Measurements from ENCODE around the gene SULT1C4.
"Not testable (repeated sequence)": the region's sequence is repeated elsewhere in the genome, so short reads cannot be mapped to it uniquely, and the experiment has no call there.

SULT1C4 gene

DNA sequence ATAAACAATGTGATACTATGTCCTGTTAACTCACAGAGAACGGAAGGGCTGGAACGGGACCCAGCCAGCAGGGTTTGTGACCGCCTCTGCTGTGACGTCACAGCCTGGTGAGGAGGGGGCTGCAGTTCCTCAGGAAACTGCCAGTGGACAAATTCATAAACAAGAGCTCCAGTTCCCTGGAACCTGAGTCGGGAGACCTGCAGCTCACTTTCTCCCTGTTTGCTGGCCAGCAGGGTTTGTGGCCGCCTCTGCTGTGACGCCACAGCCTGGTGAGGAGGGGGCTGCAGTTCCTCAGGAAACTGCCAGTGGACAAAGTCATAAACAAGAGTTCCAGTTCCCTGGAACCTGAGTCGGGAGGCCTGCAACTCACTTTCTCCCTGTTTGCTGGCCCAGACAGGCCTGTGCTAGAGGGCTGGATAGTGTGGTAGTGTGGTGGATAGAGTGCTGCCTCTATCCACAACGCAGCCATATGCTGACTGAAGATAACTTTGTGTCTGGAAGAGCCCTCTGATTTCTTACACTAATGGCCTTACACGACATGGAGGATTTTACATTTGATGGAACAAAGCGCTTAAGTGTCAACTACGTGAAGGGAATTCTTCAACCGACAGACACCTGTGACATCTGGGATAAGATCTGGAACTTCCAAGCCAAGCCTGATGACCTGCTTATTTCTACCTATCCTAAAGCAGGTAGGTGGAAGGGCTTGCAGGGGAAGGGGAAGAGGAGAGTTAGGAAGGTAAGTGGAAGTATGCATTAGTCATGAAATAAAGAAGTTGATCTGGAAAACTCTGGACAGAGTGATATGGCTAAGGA lies at the start of gene SULT1C4:
TSS of gene SULT1C4 (plus strand) at position 140 of the 816 bp plus-strand sequence. CDS start at position 524, 384 bp downstream.
- no peak for DNase-seq (ENCODE audit: low read depth in 2 of 2)

DNA sequence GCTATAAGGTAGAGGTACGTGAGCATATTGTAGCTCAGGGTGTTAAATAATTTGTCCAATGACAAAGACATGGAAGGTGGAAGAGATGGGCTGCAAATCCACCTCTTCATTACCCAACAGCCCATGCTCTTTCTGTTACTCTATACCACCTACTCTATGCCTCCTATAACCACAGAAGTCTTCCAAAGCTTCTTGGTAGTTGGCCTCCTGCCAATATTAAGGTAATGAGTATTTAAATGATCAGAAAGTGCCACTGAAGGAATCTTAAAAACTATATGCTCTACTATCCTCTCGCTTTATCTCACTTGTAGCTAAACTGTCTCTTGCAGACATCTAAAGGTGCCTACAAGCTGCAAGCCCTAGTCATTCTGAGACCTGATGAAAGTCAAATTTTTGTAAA lies 48.0 kb upstream of the SULT1C4 start:
- DNase-seq (ENCODE audit: low read depth in 2 of 2) = no peak

GRCh38 chr2:108330979-108331378 lies 46.8 kb upstream of the SULT1C4 start:
- DNase-seq (ENCODE audit: low read depth in 2 of 2) = no peak

DNA sequence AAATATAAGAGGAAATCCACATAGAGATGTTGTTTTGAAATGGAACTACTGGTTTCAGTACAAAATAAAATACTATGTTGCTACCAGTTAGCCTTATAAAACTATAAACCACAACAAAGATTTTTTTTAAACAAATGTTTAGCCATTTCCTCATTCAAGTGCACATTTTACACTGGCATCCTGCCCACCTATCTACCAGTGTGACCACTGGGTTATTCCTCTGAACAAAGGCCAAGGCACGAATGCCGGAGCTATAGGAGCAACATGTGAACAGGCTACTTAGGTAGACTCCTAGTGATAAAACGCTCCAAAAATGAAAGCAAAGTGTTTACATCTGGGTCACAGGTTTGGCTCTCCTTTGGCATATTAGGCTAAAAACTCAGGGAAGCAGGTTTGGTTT lies 31.8 kb upstream of the SULT1C4 start:
- DNase-seq (ENCODE audit: low read depth in 2 of 2) = no peak

- DNase-seq (ENCODE audit: low read depth in 2 of 2) = no peak
These were observed 30.9 kb upstream of the SULT1C4 start for GRCh38 chr2:108346827-108347226.

GRCh38 chr2:108347786-108348185 lies 30.0 kb upstream of the SULT1C4 start:
- no peak for DNase-seq (ENCODE audit: low read depth in 2 of 2)

DNA sequence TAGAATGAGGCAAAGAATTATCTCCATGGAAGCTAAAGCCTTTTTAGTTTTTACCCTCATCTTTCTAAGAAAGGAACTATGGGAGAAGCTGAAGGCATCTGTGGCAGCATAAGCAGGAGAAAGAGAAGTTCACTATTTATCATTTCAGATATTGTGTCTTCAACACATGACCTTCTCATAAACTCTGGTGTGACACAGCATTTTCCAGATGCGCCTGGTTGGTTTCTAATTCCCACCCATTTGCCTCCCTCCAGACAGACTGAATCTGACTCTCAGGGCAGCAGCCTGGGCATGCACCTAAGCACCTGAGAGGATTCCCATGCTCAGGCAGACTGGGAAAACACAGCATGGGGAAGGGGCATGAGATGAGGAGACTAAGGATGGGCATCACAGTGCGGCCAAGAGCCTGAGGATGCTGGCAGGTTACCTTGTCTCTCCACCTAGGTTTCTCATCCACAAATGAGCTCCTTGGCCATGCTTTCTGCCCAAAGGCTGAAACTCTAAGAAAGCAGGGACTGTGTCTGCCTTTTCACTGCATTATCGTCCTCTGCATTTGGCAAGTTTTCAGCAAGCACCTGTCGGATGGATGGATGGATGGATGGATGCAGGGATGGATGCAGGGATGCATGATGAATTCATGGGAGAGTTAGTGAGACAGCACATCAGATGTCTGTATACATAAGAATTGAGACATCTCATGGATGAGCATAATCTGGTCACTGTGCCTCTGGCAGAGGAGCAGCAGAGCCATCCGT lies 28.8 kb upstream of the SULT1C4 start:
- DNase-seq (ENCODE audit: low read depth in 2 of 2) = no peak

DNA sequence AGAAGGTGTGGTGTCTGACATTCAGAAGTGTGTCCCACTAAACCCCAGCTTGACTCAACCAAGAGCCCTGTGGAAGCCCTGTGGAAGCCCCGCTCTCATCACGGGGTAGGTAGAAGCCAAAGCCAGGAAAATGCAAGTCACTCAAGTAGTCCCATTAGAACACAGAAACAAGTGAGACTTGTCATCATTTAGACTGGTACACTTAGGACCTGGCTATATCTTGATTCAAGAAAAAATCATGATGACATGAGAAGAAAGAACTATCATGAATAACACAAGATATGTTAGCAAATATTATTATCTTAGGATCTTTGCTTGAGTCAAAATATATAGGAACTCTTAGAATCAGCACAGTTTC lies 28.2 kb upstream of the SULT1C4 start:
- DNase-seq (ENCODE audit: low read depth in 2 of 2) = no peak

- DNase-seq (ENCODE audit: low read depth in 2 of 2) = no peak
These were observed 25.9 kb upstream of the SULT1C4 start for GRCh38 chr2:108351889-108352288.

DNA sequence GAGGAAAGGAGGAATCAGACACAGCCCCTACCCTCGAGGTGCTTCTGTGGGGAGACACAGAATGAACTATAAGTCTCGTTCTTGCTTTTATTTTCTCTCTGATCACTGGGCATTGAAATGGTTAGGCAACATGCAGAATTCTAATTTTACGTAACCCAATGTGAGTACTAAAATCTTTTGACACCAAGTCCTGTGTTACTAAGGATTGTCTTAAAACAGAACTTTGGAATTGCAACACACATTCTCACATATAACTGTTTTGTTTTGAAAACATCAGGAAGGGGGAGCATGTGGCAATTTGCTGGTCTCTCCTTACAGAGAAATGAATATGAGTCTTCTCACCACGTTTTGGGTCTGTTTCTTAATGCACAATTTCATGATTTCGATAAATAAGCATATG lies 23.6 kb upstream of the SULT1C4 start:
- no peak for DNase-seq (ENCODE audit: low read depth in 2 of 2)

DNA sequence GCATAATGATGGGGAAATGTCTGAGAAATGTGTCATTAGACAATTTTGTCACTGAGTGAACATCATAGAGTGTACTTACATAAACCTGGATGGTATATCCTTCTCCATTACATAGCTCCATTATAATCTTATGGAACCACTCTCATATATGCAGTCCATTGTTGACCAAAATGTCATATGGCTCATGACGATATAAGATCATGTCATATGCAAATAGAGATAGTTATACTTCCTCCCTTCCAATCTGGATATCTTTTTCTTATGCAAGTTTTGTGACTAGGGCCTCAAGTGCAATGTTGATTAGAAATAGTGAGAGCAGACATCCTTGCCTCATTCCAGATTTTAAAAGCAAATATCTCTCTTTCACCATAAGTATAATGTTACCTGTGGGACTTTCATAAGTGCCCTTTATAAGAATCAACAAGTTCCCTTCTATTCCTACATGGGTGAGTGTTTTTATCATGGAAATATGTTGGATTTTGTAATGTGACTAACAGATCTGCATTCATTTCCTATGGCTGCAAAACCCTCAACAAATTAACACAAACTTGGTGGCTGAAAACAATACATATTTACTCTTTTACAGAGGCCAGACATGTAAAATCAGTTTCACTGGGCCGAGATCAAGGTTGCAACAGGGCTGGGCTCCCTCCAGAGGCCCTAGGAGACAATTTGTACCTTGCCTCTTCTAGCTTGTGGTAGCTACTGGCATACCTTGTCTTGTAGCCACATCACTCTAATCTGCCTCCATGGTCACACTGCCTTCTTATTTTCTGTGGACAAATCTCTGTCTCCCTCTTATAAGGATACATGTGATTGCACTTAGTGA lies 21.6 kb upstream of the SULT1C4 start:
- no peak for DNase-seq (ENCODE audit: low read depth in 2 of 2)

GRCh38 chr2:108359336-108359735 lies 18.4 kb upstream of the SULT1C4 start:
- not testable (repeated sequence) for DNase-seq (ENCODE audit: low read depth in 2 of 2)

- no peak for DNase-seq (ENCODE audit: low read depth in 2 of 2)
These were observed 16.8 kb upstream of the SULT1C4 start for GRCh38 chr2:108360776-108361468.

DNA sequence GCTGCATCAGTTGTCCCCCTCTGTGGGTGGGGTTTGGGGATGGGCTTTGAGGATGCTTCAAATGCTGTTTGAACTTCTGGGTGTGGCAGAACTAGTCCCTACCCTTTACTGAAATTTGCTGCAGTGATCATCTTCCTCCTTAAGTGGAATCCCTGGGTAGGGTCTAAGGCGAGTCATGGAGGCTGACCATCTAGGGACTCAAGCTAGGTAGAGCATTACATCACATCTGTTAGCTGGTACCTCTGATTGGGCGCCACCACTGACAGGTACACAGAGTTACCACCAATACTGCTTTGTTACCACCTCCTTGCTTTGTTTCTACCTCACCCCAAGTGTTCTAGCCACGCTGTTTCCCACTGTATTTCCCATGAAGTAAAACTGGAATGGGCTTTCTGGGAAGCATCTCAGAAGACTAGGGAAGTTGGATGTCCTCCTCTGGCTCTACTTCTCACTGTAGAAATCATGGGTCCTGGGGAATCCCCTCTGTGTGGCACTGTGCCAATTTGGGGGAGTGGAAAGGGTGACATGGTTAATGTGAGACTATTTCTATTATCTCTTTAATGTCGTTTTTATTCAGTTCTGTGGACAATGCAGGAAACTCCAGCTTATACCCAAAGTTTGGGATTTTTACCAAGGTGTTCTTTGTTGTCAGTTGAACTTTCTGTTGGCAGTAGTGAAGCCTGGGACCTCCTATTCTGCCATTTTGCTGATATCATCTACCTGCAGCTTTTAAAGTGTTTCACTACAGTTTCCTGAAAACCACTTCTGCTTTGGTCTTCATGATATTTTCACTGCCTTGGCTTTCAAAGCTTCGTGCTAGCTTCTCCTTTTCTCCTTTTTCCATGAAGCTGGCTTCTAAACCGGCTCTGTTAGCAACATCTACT lies 14.5 kb upstream of the SULT1C4 start:
- DNase-seq (ENCODE audit: low read depth in 2 of 2) = no peak

DNA sequence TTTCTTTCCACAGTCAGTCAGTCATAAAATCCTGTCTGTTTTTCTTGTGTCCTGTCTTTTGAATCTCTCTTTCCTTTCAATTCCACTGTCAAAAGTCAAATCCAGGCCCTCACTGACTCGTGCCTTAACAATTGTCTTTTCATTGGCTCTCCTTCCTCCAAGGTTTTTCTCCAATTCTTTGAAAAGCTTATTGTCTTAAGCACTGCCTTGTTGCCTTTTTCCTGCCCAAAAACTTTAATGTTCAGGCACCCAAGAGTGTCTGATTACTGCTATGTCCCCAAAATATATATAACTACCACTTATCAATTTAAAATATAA lies 13.9 kb upstream of the SULT1C4 start:
- DNase-seq (ENCODE audit: low read depth in 2 of 2) = no peak

DNA sequence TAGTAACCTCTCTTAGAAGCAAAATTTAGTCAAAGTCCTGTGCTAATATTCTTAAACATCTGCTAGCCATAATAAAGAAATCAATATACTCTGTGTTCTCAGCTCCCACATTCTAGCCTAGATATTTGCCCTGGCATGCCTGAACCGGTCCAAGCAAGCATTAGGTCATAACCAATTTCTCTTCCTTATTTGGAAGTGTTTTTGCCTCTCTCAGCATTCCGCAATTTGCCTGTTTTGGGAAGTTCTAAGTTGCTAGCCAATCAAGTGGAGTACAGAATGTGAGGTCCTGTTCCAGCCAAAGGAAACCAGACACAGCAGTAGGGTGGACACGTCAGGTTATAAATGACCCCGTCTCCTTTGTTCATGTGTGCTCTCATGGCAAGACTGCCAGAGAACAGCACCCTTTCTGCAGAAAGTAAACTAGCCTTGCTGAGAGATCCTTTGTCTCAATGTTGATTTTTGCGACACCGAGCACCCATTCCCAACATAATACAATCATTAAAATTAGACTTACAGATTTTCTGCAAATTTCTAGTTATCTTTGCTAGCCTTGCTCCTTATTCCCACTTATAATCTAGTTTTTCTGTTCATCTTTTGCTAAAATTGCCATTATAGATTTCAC lies 13.0 kb upstream of the SULT1C4 start:
- DNase-seq (ENCODE audit: low read depth in 2 of 2) = no peak

DNA sequence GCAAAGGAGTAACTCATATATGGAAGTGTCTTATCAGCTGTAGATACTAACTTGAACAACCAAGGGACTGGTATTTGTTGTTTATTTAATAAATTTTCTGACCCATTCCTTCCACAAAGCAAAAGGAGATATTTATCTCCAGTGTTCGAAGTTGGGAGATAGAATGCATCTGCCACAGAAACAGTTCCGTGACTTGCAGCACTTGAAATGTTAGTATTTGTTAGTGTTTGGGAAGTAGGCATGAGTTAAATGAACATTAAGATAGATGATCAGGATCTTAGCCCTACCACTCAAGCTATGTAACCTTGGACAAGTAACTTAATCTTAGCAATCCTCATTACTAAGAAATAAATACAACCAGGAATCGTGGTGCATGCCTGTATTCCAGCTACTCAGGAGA lies 12.1 kb upstream of the SULT1C4 start:
- DNase-seq (ENCODE audit: low read depth in 2 of 2) = no peak

GRCh38 chr2:108367014-108367413 lies 10.7 kb upstream of the SULT1C4 start:
- no peak for DNase-seq (ENCODE audit: low read depth in 2 of 2)

GRCh38 chr2:108367561-108368175 lies 10.1 kb upstream of the SULT1C4 start:
- DNase-seq (ENCODE audit: low read depth in 2 of 2) = no peak

DNA sequence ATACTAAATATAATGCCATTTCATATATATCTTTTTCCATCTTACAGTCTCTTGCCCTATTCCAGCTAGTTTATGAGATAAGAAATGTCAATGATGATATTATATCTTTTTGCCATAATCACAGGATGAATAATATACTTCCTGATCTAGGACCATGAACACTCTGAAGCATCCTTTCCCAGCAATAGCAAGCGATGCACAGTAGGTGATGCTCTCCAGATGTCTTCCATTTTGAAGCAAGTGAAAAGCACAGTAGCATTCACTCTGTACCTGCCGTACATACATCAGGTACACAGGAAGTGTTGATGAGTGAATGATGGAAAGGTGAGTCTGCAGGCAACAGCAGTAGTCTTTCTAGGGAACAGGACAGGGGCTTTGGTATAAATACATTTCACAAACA lies 8.6 kb upstream of the SULT1C4 start:
- no peak for DNase-seq (ENCODE audit: low read depth in 2 of 2)

Measured in stimulated activated CD8-positive, alpha-beta memory T cell treated with anti-CD3 and anti-CD28 coated beads, Interleukin-2, amount 100 ng/mL, for 48 hours (primary cell).